Upper lobe of right lung (tissue), 1 donor: ENCODE data around the gene ZNF283. TPM values are rescaled to one million over a fixed set of nuclear protein-coding genes. Genes with fewer than 3 reads are reported as not detected.
"Not testable (repeated sequence)": the region's sequence is repeated elsewhere in the genome, so short reads cannot be mapped to it uniquely, and the experiment has no call there.

Experiments
- ATAC-seq: fragments of 200-7000 bp; cut with Tn5 transposase; one replicate; pipeline ENCODE4 v1.9.1; 2020; ENCODE audit warnings: mild to moderate bottlenecking, moderate library complexity
- DNase-seq: peaks from one replicate; pipeline ENCODE4 v3.0.0-alpha.2; 2020
- H3K27ac ChIP-seq: fragments of 200-600 bp; one replicate; pipeline ENCODE4 v1.8.0; 2022
- H3K27me3 ChIP-seq: fragments of 200-600 bp; one replicate; pipeline ENCODE4 v1.8.0; 2022; ENCODE audit warnings: mild to moderate bottlenecking
- H3K36me3 ChIP-seq: fragments of 200-600 bp; one replicate; pipeline ENCODE4 v1.8.0; 2022
- H3K4me1 ChIP-seq: fragments of 200-600 bp; one replicate; pipeline ENCODE4 v1.8.0; 2022
- H3K4me3 ChIP-seq: fragments of 200-600 bp; one replicate; pipeline ENCODE4 v1.8.0; 2022; ENCODE audit warnings: mild to moderate bottlenecking
- H3K9me3 ChIP-seq: fragments of 200-600 bp; one replicate; pipeline ENCODE4 v1.8.0; 2022
- CTCF ChIP-seq: fragments of 200-600 bp; IDR thresholded peaks from one replicate; pipeline ENCODE4 v1.8.0; 2022; ENCODE audit warnings: antibody characterized with exemption
- intact Hi-C: fragments of 100-400 bp; cut with DNase I; formaldehyde crosslinking; loops from one replicate; pipeline ENCODE4 v1.11.0; 2022
- total RNA-seq: library from RNA; stranded (reverse); fragmentation: NEBNext Ultra II Directional; extraction: Animal tissue kit (Norgen Biotek cat#: 25700); gene quantifications from one replicate; pipeline ENCODE4 v1.2.1, GENCODE V29; 2021
- donor health status: DM: no; HTN: yes; CAD: no; lungs with severe emphysema.

Gene ZNF283
- total RNA-seq, 1 donor from 2014 or later = 11.7 TPM

GRCh38 chr19:43812259-43812658 lies 14.9 kb upstream of the ZNF283 start:
- intact Hi-C loops = no loop called here
- DNase-seq (no peak), ATAC-seq (no peak)
- Histone ChIP-seq H3K27me3 (no peaks in the 10 kb centered on the region), H3K9me3 (no peaks in the 10 kb centered on the region), H3K4me3 (no peak overlapping the region), H3K27ac (no peak overlapping the region), H3K4me1 (no peaks in the 10 kb centered on the region), H3K36me3 (no peaks in the 10 kb centered on the region)
- no peak for TF ChIP-seq CTCF

- Histone ChIP-seq H3K27me3 (no peaks in the 10 kb centered on the region), H3K4me3 (no peak overlapping the region), H3K36me3 (no peaks in the 10 kb centered on the region), H3K9me3 (no peaks in the 10 kb centered on the region), H3K4me1 (no peaks in the 10 kb centered on the region), H3K27ac (no peak overlapping the region)
- intact Hi-C loops = no loop called here
- no peak for TF ChIP-seq CTCF
- DNase-seq (no peak), ATAC-seq (peak; percentile 26)
Observed at GRCh38 chr19:43812688-43813087, 14.4 kb upstream of the ZNF283 start.

GRCh38 chr19:43814663-43815352 lies 12.3 kb upstream of the ZNF283 start:
- Histone ChIP-seq H3K27me3 (no peaks in the 10 kb centered on the region), H3K4me1 (no peaks in the 10 kb centered on the region), H3K27ac (no peak overlapping the region), H3K36me3 (no peaks in the 10 kb centered on the region), H3K9me3 (no peaks in the 10 kb centered on the region), H3K4me3 (no peak overlapping the region)
- intact Hi-C loops = no loop called here
- no peak for ATAC-seq
- no peak for TF ChIP-seq CTCF
- no peak for DNase-seq

GRCh38 chr19:43817454-43817853 lies 9.7 kb upstream of the ZNF283 start:
- H3K27ac ChIP-seq, ATAC-seq, H3K36me3 ChIP-seq, intact Hi-C loops, H3K27me3 ChIP-seq, DNase-seq, H3K4me3 ChIP-seq, H3K4me1 ChIP-seq, H3K9me3 ChIP-seq: not testable (repeated sequence)

- Histone ChIP-seq H3K27ac (no peak overlapping the region), H3K36me3 (no peaks in the 10 kb centered on the region), H3K4me1 (no peaks in the 10 kb centered on the region), H3K27me3 (peaks cover 5% of the 10 kb centered on the region), H3K9me3 (no peaks in the 10 kb centered on the region), H3K4me3 (no peak overlapping the region)
- intact Hi-C loops = no loop called here
- DNase-seq (no peak), ATAC-seq (no peak)
- TF ChIP-seq CTCF = no peak
Observed at GRCh38 chr19:43818500-43818899, 8.6 kb upstream of the ZNF283 start.

- Histone ChIP-seq H3K9me3 (no peaks in the 10 kb centered on the region), H3K4me1 (no peaks in the 10 kb centered on the region), H3K27me3 (peaks cover 5% of the 10 kb centered on the region), H3K36me3 (no peaks in the 10 kb centered on the region), H3K27ac (no peak overlapping the region), H3K4me3 (peak overlapping the region; percentile 48)
- ATAC-seq (peak; percentile 84), DNase-seq (peak; percentile 71)
- intact Hi-C loops = no loop called here
- no peak for TF ChIP-seq CTCF
Observed at GRCh38 chr19:43820098-43820883, 6.8 kb upstream of the ZNF283 start.
